ENCODE results near the gene KAZN.

Gene KAZN

DNA sequence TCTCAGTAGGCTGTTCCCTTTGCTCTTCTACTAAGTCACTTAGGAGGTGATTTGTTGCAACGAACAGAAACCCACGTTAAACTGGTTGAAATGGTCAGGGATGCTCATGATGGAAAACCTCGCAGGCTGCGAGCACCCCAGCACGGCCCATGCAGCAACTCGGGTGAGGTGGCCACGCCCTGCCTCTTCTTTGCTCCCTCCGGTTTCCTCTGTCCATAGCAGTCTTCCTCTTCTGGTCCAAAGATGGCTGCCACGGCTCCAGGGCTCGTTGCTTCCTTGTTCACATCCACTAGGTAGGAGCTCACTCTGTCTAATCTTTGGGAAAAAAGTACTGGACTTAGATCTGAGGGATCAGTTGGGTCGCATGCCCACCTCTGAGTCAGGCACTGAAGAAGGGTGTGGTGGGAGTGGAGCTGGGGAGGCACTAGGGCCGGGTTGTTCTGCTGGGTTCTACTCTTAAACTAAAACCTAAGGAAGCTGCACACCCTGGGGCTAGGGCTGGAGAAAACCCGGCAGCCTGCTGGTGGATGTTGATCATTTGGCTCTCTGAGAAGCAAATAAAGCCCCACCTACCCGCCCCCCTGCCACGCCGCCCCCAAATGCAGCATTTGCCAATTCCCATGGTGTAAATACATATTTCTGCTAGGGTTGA, 31.0 kb downstream of the KAZN start:
- no peak for TF ChIP-seq POLR2A (IDR thresholded peaks at IDR 0.05; ENCODE audit: low read depth, low read length)
- FAIRE-seq = no peak
- DNase-seq (ENCODE audit: insufficient read length, low spot score) = no peak

DNA sequence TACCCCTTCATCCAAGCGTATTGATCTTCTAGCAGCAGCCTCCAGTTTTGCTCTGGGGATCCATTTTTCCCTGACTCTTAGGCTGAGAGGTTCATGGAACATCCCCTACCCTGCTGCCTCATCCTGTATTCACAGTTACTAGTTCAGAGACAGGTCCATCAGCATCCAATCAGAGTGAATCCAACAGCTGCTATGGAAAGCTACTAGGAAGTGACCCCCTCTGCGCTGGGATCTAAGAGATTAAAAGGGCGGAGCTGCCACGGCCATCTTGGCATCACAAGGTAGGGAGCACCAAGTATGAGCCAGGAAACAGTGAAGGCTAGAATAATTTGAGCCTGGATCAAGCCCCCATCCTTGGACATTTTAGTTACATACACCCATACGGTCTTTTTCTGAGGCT, 32.5 kb downstream of the KAZN start:
- FAIRE-seq = no peak
- no peak for DNase-seq (ENCODE audit: insufficient read length, low spot score)
- TF ChIP-seq POLR2A (IDR thresholded peaks at IDR 0.05; ENCODE audit: low read depth, low read length) = no peak

DNA sequence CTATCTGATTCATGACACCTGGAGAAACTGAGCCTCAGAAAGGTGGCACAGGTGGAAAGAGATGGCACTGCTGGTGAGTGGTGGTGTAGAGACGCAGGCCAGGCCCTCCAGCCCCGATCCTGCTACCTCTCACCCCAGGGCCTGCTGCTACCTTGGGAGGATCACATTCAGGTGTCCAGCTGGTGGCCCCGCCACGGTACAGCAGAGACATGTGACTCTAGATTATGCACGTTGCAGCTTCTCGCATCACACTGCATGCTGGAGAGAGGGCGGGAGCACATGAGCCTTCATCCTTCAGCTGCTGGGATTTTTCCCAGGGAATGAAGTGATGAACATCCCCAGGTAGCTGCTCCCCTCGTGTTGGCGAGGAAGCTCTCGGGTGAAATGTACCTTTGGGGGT, 32.9 kb downstream of the KAZN start:
- FAIRE-seq (no peak), DNase-seq (ENCODE audit: insufficient read length, low spot score) (no peak)
- TF ChIP-seq POLR2A (IDR thresholded peaks at IDR 0.05; ENCODE audit: low read depth, low read length) = no peak

DNA sequence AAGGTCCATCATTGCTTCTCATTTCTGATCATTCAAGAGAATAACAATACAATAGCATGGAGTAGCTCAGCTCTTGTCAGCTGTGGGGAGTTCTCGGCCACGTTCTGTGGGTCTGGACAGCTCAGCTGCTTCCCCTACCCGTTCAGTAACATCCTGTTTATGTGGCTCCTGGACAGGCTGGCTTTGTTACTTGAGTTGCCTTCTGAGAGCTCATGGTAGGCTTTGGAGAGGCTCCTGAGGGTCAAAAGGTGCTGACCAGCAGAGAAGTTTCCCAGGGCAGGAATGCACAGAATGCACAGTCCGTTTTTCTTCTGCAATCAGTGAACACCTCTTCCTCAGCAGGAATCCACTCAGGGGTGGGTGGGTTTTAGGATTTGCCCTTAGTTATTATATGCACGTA, 36.0 kb downstream of the KAZN start:
- no peak for DNase-seq (ENCODE audit: insufficient read length, low spot score)
- no peak for FAIRE-seq
- TF ChIP-seq POLR2A (IDR thresholded peaks at IDR 0.05; ENCODE audit: low read depth, low read length) = no peak

DNA sequence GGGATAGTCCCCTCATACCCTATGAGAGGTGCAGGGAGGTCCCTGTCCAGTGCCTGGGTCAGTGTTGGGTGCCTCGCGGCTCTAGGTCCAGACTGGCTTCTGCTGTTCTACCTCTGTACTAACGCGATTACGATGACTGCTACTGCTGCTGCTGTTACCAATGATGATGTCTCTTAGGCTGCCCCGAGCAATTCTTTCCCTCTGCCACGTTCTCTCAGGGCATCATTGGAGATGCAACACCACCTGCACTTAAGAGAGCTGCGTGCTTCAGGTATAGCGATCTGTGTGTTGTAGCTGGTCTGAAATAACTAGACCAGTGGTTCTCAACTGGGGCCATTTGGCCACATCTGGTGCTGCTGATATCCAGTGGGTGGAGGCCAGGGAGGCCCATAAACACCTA, 36.9 kb downstream of the KAZN start:
- DNase-seq (ENCODE audit: insufficient read length, low spot score) = no peak
- FAIRE-seq = no peak
- no peak for TF ChIP-seq POLR2A (IDR thresholded peaks at IDR 0.05; ENCODE audit: low read depth, low read length)

DNA sequence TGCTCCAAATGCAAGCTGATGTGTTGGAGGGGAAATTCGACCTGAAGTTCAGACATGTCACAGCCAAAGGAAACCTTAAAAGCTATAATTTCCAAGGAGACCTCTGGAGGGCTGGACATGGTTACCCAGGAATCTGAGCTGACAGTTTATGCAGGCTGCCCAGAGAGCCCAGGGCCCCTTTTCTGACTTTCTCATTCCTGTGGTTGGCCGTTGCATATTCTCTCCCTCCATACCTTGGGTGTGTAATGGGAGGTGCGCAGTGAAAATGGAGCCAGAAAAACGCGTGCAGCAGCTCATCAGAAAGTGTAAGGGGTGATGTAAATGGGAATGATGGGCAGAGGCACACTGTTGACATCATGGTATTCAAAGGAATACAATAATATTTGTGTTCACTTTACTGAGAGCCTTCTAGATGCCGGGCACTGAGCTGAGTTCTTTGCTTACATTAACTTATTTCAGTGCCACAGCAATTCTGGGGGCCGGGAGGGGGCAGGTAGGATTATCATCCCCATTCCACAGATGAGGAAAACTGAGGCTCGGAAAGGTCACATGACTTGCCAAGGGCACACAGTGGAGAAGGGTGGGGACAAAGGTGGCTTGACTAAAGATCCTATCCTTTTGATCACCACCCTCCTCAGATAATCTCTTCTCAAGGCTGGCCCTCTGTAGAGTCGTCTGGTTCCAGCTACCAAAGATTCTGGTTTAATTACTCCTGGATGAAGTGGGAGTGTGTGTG, 38.6 kb downstream of the KAZN start:
- TF ChIP-seq POLR2A (IDR thresholded peaks at IDR 0.05; ENCODE audit: low read depth, low read length) = no peak
- FAIRE-seq = no peak
- no peak for DNase-seq (ENCODE audit: insufficient read length, low spot score)

DNA sequence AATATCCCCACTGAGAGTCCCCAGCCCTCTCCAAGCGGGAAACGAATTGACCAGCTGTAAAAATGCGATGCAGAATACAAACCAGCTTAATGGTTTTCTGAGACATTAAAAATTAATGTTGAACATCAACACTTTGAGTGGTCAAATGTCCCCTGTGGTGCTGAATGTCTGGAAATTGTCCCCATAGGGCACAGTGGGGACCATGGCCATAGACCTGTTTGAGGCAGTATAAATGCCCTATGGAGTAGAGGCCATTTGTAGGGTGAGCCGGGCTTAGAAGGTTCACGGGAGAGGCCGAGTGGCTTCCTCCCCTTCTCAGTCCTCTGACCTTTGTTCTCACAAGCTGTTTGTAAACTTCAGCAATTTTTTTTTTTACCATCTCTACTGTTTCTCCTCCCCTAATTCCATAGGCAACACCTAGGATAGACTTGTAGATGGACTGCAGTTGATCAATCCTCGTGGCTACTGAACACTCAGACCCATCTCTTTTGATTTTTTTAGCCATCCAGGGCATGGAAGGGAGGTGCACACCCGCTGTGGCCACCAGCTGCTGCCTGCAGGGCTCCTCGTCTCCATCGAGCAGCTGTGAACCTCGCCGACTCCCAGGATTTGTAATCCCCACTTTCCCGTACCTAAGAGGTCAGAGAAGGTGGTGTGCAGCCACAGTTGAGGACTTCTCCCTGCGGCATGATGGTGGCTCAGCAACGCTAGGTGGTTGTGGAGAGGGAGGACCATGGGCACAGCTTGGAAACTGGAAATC, 41.0 kb downstream of the KAZN start:
- DNase-seq (ENCODE audit: insufficient read length, low spot score) (no peak), FAIRE-seq (no peak)
- no peak for TF ChIP-seq POLR2A (IDR thresholded peaks at IDR 0.05; ENCODE audit: low read depth, low read length)

DNA sequence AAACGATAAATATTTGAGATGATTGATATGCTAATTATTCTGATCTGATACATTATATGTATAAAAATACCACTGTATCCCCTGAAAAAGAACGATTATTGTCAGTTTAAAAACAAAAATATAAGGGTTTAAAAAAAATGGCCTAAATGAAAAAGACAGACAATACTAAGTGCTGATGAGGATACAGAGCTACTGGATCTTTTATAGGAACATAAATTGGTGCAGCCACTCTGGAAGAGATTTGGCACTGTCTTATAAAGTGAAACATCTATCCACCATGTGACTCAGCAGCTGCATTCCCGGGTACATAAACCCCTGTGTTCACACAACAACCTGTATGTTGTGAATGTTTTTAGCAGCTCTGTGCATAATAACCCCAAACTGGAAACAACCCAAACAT, 44.2 kb downstream of the KAZN start:
- no peak for DNase-seq (ENCODE audit: insufficient read length, low spot score)
- no peak for TF ChIP-seq POLR2A (IDR thresholded peaks at IDR 0.05; ENCODE audit: low read depth, low read length)
- FAIRE-seq = no peak

DNA sequence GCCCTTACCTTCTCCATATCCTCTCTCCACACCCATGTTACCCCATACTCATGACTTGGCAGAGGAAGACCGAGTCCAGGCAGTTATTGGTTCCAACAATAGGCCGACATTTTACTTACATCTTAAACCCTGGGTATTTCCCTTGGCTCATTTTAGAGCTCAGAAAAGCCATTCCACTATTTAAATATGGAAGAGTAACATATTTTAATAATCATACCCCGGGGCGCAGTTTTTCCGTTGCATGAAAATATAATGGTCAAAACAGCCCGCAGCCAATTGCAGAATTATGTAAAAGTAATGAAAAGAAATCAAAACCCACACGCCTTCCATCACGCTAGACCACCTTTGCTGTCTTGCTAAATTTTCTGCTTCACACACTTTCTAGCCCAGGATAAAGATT, 48.5 kb downstream of the KAZN start:
- no peak for TF ChIP-seq POLR2A (IDR thresholded peaks at IDR 0.05; ENCODE audit: low read depth, low read length)
- FAIRE-seq = no peak

DNA sequence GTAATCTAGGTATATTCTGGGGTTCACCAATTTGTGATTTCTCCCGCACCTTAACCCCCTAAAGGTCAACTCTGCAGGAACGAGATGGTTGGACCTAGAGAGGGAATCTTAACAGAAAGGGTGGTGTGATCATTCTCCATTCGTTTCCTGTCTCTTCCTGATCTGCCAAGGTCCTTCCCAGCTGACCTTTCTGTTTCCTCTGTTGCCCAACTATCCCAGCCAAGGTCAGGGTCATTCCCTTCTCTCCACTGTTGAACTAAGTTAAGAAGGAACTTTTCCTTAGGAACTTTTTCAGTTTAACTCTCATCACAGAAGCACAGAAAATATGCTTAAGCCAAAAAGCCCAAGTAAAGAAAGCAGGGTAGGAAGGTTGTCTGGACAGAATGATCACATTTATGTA, 49.3 kb downstream of the KAZN start:
- FAIRE-seq (no peak), DNase-seq (ENCODE audit: insufficient read length, low spot score) (no peak)
- no peak for TF ChIP-seq POLR2A (IDR thresholded peaks at IDR 0.05; ENCODE audit: low read depth, low read length)

More for the DNA sequence above, 48.5 kb downstream of the KAZN start:
- DNase-seq (ENCODE audit: insufficient read length, low spot score) = no peak

DNA sequence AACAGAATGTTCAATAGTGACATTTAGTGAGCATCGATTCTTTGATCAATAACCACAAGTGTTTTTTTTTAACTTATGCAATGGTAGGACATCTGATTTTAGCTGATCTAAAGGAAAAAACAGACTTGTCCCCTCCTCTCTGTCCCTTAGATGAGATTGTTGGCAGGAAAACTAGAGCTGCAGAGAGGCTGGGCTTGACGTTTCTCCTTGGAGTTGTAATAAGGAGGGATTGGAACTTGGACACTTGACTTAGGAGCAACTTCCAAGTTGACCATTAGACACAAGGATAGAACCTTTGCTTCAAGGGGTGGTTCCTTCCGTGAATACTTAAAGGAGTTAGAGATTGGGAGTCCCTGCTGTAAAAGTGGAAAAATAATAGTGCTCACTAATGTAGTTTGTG, 49.9 kb downstream of the KAZN start:
- no peak for TF ChIP-seq POLR2A (IDR thresholded peaks at IDR 0.05; ENCODE audit: low read depth, low read length)
- DNase-seq (ENCODE audit: insufficient read length, low spot score) = no peak
- FAIRE-seq = no peak

DNA sequence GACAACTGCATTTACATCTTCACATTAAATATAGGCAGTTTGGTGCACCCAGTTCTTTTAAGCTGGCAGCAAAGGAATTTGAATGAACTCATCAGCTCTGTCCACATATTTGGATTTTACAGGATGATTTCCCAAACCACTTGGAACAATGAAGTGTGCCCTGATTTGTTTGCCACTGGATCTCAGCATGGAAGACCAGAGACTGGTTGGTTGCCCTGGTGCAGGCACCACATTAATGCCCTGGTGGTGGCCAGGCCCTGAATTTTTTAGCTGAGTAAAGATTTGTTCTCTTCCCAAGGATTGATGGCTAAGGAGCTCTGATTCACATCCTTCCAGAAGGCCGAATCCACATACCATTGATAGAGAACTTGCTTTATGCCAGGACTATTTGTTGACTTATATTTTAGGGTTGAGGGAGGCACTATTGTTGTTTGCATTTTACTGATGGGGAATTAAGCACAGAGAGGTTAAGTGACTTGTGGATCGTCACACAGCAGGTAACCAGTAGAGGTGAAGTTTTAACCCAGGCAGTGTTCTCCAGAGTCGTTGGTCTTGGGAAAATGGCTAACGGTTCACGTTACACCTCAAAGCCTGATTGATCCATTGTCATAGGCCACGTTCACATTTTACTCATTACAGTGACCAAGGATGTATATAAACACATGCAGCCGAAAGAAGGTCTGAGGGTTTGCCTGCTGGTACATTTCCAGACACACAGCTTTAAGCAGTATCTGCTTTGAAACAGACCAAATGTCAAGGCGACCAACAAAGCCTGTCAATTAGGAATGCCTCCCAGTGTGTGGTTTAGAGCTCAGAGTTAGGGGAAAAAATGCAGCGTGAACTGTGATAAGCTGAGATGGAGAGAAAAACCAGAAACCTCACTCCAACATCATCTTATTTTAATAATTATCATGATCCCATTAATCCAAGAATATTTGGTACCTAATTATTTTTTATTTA, 50.7 kb downstream of the KAZN start:
- DNase-seq (ENCODE audit: insufficient read length, low spot score) = no peak
- no peak for TF ChIP-seq POLR2A (IDR thresholded peaks at IDR 0.05; ENCODE audit: low read depth, low read length)
- no peak for FAIRE-seq

DNA sequence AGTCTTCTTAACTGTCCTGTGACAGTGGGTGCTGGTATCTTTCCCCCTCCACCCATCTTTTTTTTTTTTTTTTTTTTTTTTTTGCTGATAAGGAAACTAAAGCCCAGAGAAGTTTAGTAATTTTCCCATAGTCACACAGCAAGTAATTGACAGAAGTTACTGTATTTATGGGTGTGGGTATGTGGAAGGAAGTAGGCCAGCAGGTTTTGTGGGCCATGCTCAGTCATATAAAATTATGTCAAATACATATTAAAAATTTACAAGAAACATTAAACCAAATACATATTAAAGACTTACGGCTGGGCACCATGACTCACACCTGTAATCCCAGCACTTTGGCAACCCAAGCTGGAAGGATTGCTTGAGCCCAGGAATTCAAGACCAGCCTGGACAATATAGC, 51.5 kb downstream of the KAZN start:
- DNase-seq (ENCODE audit: insufficient read length, low spot score) (no peak), FAIRE-seq (no peak)
- no peak for TF ChIP-seq POLR2A (IDR thresholded peaks at IDR 0.05; ENCODE audit: low read depth, low read length)

DNA sequence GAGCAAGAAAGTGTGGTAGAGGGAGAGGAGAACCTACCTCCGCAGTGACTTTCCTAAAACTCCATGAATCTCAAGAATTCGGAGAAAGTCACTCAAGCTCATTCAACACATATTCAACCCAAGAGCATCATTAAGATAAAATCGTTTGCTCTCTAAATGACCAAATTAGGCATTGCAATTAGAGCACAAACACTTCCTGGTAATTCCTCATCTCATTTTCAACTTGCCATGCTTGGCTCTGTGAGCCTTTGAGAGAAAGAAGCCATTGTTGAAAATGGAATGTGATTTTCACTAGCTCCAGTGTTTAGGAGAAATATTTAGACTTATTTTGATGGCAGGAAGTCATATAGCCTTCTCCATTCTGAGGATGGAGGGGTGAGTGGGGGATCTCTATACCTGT, 52.5 kb downstream of the KAZN start:
- DNase-seq (ENCODE audit: insufficient read length, low spot score) = no peak
- TF ChIP-seq POLR2A (IDR thresholded peaks at IDR 0.05; ENCODE audit: low read depth, low read length) = no peak
- no peak for FAIRE-seq

Measured in H54 (cell line).